Testis (tissue), 3 donors: ENCODE data around the gene CAPRIN1. TPM values are rescaled to one million over a fixed set of nuclear protein-coding genes. Genes with fewer than 3 reads are reported as not detected.

Experiments
- DNase-seq: peaks from one replicate; pipeline ENCODE4 v3.0.0-alpha.2; 2019
- H3K27ac ChIP-seq, 2 donors: fragments of 200-600 bp; sonication (generic); one replicate each; pipeline ENCODE4 v1.5.1; 2019
- H3K27me3 ChIP-seq: fragments of 200-600 bp; sonication (generic); one replicate; pipeline ENCODE4 v1.5.1; 2019
- H3K36me3 ChIP-seq: fragments of 200-600 bp; sonication (generic); one replicate; pipeline ENCODE4 v1.5.1; 2017; ENCODE audit warnings: low read depth; ENCODE audit errors: missing control alignments
- H3K4me1 ChIP-seq: fragments of 200-600 bp; sonication (generic); one replicate; pipeline ENCODE4 v1.5.1; 2019
- H3K4me3 ChIP-seq, 2 donors: fragments of 200-600 bp; sonication (generic); one replicate each; pipeline ENCODE4 v1.5.1; 2017 to 2019
- H3K9me3 ChIP-seq: fragments of 200-600 bp; sonication (generic); one replicate; pipeline ENCODE4 v1.5.1; 2017
- CTCF ChIP-seq, 3 experiments: fragments of 450-650 bp in 2 of 3; fragments of 200-600 bp in 1 of 3; sonication (generic) in 1 of 3; IDR thresholded peaks; one replicate each; pipeline ENCODE4 v1.5.1; 2016 to 2019; ENCODE audit warnings: antibody characterized with exemption in 3 of 3, mild to moderate bottlenecking in 2 of 3, moderate library complexity in 1 of 3
- POLR2A ChIP-seq: fragments of 450-650 bp; IDR thresholded peaks from one replicate; pipeline ENCODE4 v1.6.1; 2017; ENCODE audit warnings: antibody characterized with exemption, mild to moderate bottlenecking, moderate library complexity
- WGBS, 2 donors: methylation state at CpG; one replicate each; pipeline ENCODE4 v1.1.5; 2018; 5-methylcytosine and 5-hydroxymethylcytosine counted together
- intact Hi-C: fragments of 100-400 bp; cut with DNase I; formaldehyde crosslinking; loops from one replicate; pipeline ENCODE4 v1.15.1; 2023; ENCODE audit warnings: low total_unique reads
- polyA plus RNA-seq: library from polyadenylated mRNA; stranded (reverse); fragments of 350-450 nt; fragmentation: Illumina TruSeq; extraction: RNeasy Lipid Tissue Mini Kit (QIAGEN cat#74804); gene quantifications from one replicate; pipeline ENCODE4 v1.2.3, GENCODE V29; 2014; ENCODE audit warnings: low read depth, low replicate concordance; ENCODE audit not compliant: insufficient read depth
- total RNA-seq, 2 donors: library from RNA; depleted of rRNA; stranded (reverse); fragments of >200 nt; gene quantifications; one replicate each; pipeline ENCODE4 v1.2.3, GENCODE V29; 2016

CAPRIN1 gene
- total and polyA plus RNA-seq, 3 donors from 2014 or later, result 281 to 419 (median 377) TPM

- DNase-seq, result no peak
- TF ChIP-seq CTCF (IDR thresholded peaks at IDR 0.05) (no peak), POLR2A (no peak)
- no peaks in the 10 kb centered on the region for H3K27me3 ChIP-seq
Measured at GRCh38 chr11:34049028-34049427, 2.5 kb upstream of the CAPRIN1 start.

GRCh38 chr11:34050581-34051348, 766 bp upstream of the CAPRIN1 start:
- intact Hi-C loops, result no loop called here
- no peaks in the 10 kb centered on the region for H3K36me3 ChIP-seq
- no peaks in the 10 kb centered on the region for H3K27me3 ChIP-seq
- H3K4me1 ChIP-seq, result peaks cover 21% of the 10 kb centered on the region
- H3K27ac ChIP-seq, result peak overlapping the region; percentile 97 to 99
- 5 to 7% methylated on average over 14 of the region's 14 CpGs for WGBS, 2 donors
- DNase-seq, result no peak
- peak overlapping the region; percentile 88 to 96 for H3K4me3 ChIP-seq
- no peak for TF ChIP-seq POLR2A
- no peak for TF ChIP-seq CTCF (IDR thresholded peaks at IDR 0.05)
- no peaks in the 10 kb centered on the region for H3K9me3 ChIP-seq

More at GRCh38 chr11:34049028-34049427, 2.5 kb upstream of the CAPRIN1 start:
- no peak overlapping the region for H3K27ac ChIP-seq
- no peaks in the 10 kb centered on the region for H3K9me3 ChIP-seq
- intact Hi-C loops, result no loop called here
- peaks cover 6% of the 10 kb centered on the region for H3K4me1 ChIP-seq
- WGBS, 2 donors, result 78 to 85% methylated on average over 4 of the region's 4 CpGs
- H3K4me3 ChIP-seq, result no peak overlapping the region
- no peaks in the 10 kb centered on the region for H3K36me3 ChIP-seq

GRCh38 chr11:34052036-34052607, 591 bp downstream of the CAPRIN1 start:
- Histone ChIP-seq H3K9me3 (no peaks in the 10 kb centered on the region), H3K4me1 (peaks cover 34% of the 10 kb centered on the region), H3K27me3 (no peaks in the 10 kb centered on the region), H3K27ac (peak overlapping the region; percentile 97 to 99), H3K36me3 (no peaks in the 10 kb centered on the region), H3K4me3 (peak overlapping the region; percentile 88 to 96)
- peak; percentile 95 for DNase-seq
- no peak for TF ChIP-seq CTCF (IDR thresholded peaks at IDR 0.05)
- TF ChIP-seq POLR2A, result no peak
- WGBS, 2 donors, result 0% methylated on average over 8 to 36 of the region's 82 CpGs
- intact Hi-C loops, result no loop called here

- peak; percentile 30 for DNase-seq
- Histone ChIP-seq H3K4me3 (peak overlapping the region; percentile 88 to 96), H3K27ac (peak overlapping the region; percentile 89 to 99), H3K9me3 (no peaks in the 10 kb centered on the region), H3K27me3 (no peaks in the 10 kb centered on the region), H3K36me3 (no peaks in the 10 kb centered on the region), H3K4me1 (peaks cover 38% of the 10 kb centered on the region)
- TF ChIP-seq CTCF (IDR thresholded peaks at IDR 0.05) (no peak), POLR2A (no peak)
- 0 to 1% methylated on average over 38 to 40 of the region's 40 CpGs for WGBS, 2 donors
- intact Hi-C loops, result no loop called here
Measured at GRCh38 chr11:34052608-34053160, 1.2 kb downstream of the CAPRIN1 start.
